Measurements from ENCODE around the gene PPP1CB. TPM values are rescaled to one million over a fixed set of nuclear protein-coding genes. Genes with fewer than 3 reads are reported as not detected.
"Not testable (repeated sequence)": the region's sequence is repeated elsewhere in the genome, so short reads cannot be mapped to it uniquely, and the experiment has no call there.

The PPP1CB gene
- total RNA-seq, 4 donors from 2014 or later: 132 to 245 (median 192) TPM

GRCh38 chr2:28730641-28731146 is 20.9 kb upstream of the PPP1CB start:
- Histone ChIP-seq H3K36me3 (no peaks in the 10 kb centered on the region), H3K27ac (no peak overlapping the region), H3K4me3 (no peak overlapping the region), H3K27me3 (no peaks in the 10 kb centered on the region), H3K4me1 (peaks cover 0 to 4% (median under 1%) of the 10 kb centered on the region in 4 donors), H3K9me3 (no peaks in the 10 kb centered on the region)
- TF ChIP-seq CTCF (IDR thresholded peaks at IDR 0.05) (no peak), POLR2A (IDR thresholded peaks at IDR 0.05) (no peak), POLR2AphosphoS5 (IDR thresholded peaks at IDR 0.05) (no peak), EP300 (IDR thresholded peaks at IDR 0.05; ENCODE audit: low read depth) (no peak)
- intact Hi-C loops (cut with DNase I; ENCODE audit: low total_unique reads) (no loop called here), in situ Hi-C loops (cut with MboI; ENCODE audit: low pct_ligation_motif_present in 1 of 4, low pct_unique_long_range_greater_than_20kb in 1 of 4, low sequenced_read_pairs in 3 of 4) (no loop called here)
- WGBS, 2 donors (ENCODE audit: low coverage in 1 of 2): 60 to 86% methylated on average over 1 to 5 of the region's 5 CpGs
- DNase-seq: no peak

- TF ChIP-seq EP300 (IDR thresholded peaks at IDR 0.05; ENCODE audit: low read depth): no peak
- no peak for TF ChIP-seq POLR2AphosphoS5 (IDR thresholded peaks at IDR 0.05)
- TF ChIP-seq CTCF (IDR thresholded peaks at IDR 0.05): no peak
- TF ChIP-seq POLR2A (IDR thresholded peaks at IDR 0.05): no peak
- WGBS, 2 donors (ENCODE audit: low coverage in 1 of 2): 49 to 71% methylated on average over 3 to 6 of the region's 6 CpGs
- in situ Hi-C loops (cut with MboI; ENCODE audit: low pct_ligation_motif_present in 1 of 4, low pct_unique_long_range_greater_than_20kb in 1 of 4, low sequenced_read_pairs in 3 of 4) (no loop called here), intact Hi-C loops (cut with DNase I; ENCODE audit: low total_unique reads) (no loop called here)
- H3K36me3 ChIP-seq: no peaks in the 10 kb centered on the region
- no peak for DNase-seq
- H3K9me3 ChIP-seq: peaks cover 0 to 10% of the 10 kb centered on the region in 2 donors
- H3K4me3 ChIP-seq: no peak overlapping the region
- peak overlapping the region; percentile 17 to 68 (median 56) for H3K27ac ChIP-seq
- no peaks in the 10 kb centered on the region for H3K27me3 ChIP-seq
- peaks cover 0 to 15% (median 5%) of the 10 kb centered on the region in 4 donors for H3K4me1 ChIP-seq
Measured at GRCh38 chr2:28735511-28735910, 16.1 kb upstream of the PPP1CB start.

GRCh38 chr2:28736034-28736433 is 15.6 kb upstream of the PPP1CB start:
- Histone ChIP-seq H3K27me3 (no peaks in the 10 kb centered on the region), H3K9me3 (peaks cover 0 to 10% of the 10 kb centered on the region in 2 donors), H3K4me3 (no peak overlapping the region), H3K27ac (peak overlapping the region; percentile 17 to 68 (median 56)), H3K4me1 (peaks cover 0 to 15% (median 5%) of the 10 kb centered on the region in 4 donors), H3K36me3 (no peaks in the 10 kb centered on the region)
- WGBS, 2 donors (ENCODE audit: low coverage in 1 of 2): 31% methylated on average over 3 of the region's 3 CpGs; no CpG with 5 or more reads in 1 of the 2 donors
- DNase-seq: peak; percentile 69
- intact Hi-C loops (cut with DNase I; ENCODE audit: low total_unique reads): no loop called here
- in situ Hi-C loops (cut with MboI; ENCODE audit: low pct_ligation_motif_present in 1 of 4, low pct_unique_long_range_greater_than_20kb in 1 of 4, low sequenced_read_pairs in 3 of 4): no loop called here
- TF ChIP-seq POLR2A (IDR thresholded peaks at IDR 0.05) (no peak), POLR2AphosphoS5 (IDR thresholded peaks at IDR 0.05) (peak; percentile 15 to 47 (median 39)), EP300 (IDR thresholded peaks at IDR 0.05; ENCODE audit: low read depth) (no peak), CTCF (IDR thresholded peaks at IDR 0.05) (no peak)

GRCh38 chr2:28737655-28738054 is 14.0 kb upstream of the PPP1CB start:
- no peaks in the 10 kb centered on the region for H3K36me3 ChIP-seq
- TF ChIP-seq POLR2A (IDR thresholded peaks at IDR 0.05): no peak
- no peak for TF ChIP-seq POLR2AphosphoS5 (IDR thresholded peaks at IDR 0.05)
- TF ChIP-seq CTCF (IDR thresholded peaks at IDR 0.05): no peak
- no peak for TF ChIP-seq EP300 (IDR thresholded peaks at IDR 0.05; ENCODE audit: low read depth)
- intact Hi-C loops (cut with DNase I; ENCODE audit: low total_unique reads) (no loop called here), in situ Hi-C loops (cut with MboI; ENCODE audit: low pct_ligation_motif_present in 1 of 4, low pct_unique_long_range_greater_than_20kb in 1 of 4, low sequenced_read_pairs in 3 of 4) (no loop called here)
- DNase-seq: no peak
- peaks cover 0 to 10% of the 10 kb centered on the region in 2 donors for H3K9me3 ChIP-seq
- H3K4me1 ChIP-seq: peaks cover 0 to 15% (median 5%) of the 10 kb centered on the region in 4 donors
- 100% methylated on average over 1 of the region's 1 CpG for WGBS, 2 donors (ENCODE audit: low coverage in 1 of 2)
- H3K4me3 ChIP-seq: no peak overlapping the region
- H3K27ac ChIP-seq: no peak overlapping the region
- no peaks in the 10 kb centered on the region for H3K27me3 ChIP-seq

GRCh38 chr2:28742619-28743018 is 9.0 kb upstream of the PPP1CB start:
- H3K4me1 ChIP-seq; H3K27me3 ChIP-seq; intact Hi-C loops (cut with DNase I; ENCODE audit: low total_unique reads); H3K9me3 ChIP-seq; H3K36me3 ChIP-seq; DNase-seq; in situ Hi-C loops (cut with MboI; ENCODE audit: low pct_ligation_motif_present in 1 of 4, low pct_unique_long_range_greater_than_20kb in 1 of 4, low sequenced_read_pairs in 3 of 4); H3K27ac ChIP-seq; H3K4me3 ChIP-seq: not testable (repeated sequence)
- WGBS, 2 donors (ENCODE audit: low coverage in 1 of 2): 93 to 97% methylated on average over 3 to 6 of the region's 6 CpGs

Data from transverse colon (tissue), 4 donors.